WI38 (cell line): ENCODE measurements around the gene TGFBR3.

Experiments
- H3K4me3 ChIP-seq: 2 replicates; pipeline ENCODE4 v1.5.1; 2011; ENCODE audit warnings: low read depth, mild to moderate bottlenecking, control low read depth, low read length
- TF ChIP-seq, protein P1 (sequence below): IDR thresholded peaks from 2 replicates; pipeline ENCODE4 v1.5.1; 2012; ENCODE audit warnings: low read depth, mild to moderate bottlenecking, control low read depth, low read length

TGFBR3 gene

DNA sequence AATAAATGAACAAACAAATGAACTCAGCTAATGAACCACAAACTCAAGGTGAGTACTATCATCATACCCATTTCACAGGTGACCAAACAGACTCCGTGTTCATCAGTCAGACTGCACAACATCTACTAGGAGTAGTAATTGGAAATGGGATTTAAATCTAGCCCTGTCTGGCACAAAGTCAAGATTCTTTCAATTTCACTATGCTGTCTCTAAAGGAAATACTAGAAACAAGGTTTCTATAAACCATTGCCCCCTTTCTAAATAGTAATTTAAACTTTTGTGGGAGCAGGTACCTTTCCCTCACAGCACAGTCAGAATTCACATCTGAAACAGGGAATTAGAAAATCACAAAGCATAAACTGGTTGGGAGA is 160.3 kb downstream of the TGFBR3 start:
- H3K4me3 ChIP-seq: no peak overlapping the region
- TF ChIP-seq, protein P1, sequence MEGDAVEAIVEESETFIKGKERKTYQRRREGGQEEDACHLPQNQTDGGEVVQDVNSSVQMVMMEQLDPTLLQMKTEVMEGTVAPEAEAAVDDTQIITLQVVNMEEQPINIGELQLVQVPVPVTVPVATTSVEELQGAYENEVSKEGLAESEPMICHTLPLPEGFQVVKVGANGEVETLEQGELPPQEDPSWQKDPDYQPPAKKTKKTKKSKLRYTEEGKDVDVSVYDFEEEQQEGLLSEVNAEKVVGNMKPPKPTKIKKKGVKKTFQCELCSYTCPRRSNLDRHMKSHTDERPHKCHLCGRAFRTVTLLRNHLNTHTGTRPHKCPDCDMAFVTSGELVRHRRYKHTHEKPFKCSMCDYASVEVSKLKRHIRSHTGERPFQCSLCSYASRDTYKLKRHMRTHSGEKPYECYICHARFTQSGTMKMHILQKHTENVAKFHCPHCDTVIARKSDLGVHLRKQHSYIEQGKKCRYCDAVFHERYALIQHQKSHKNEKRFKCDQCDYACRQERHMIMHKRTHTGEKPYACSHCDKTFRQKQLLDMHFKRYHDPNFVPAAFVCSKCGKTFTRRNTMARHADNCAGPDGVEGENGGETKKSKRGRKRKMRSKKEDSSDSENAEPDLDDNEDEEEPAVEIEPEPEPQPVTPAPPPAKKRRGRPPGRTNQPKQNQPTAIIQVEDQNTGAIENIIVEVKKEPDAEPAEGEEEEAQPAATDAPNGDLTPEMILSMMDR: no peak

DNA sequence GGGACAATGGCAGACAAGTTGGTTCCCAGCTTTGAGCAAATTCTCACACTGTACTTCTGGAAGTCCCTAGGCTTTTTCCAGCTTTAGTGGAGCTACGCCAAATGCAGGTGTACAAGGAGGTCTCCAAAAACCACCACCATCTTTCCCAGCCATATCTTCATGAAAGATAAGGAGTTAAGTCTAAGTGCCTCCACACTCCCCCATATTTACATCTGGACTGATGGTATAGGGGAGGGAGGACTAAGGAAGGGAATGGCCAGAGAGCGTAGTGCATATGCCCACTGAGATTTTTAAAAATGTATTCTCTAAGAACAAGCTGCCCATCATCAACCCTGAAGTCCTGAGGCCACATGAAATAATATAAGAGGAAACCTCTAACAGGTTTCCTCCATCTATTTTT is 161.3 kb downstream of the TGFBR3 start:
- TF ChIP-seq, protein P1: no peak
- no peak overlapping the region for H3K4me3 ChIP-seq

DNA sequence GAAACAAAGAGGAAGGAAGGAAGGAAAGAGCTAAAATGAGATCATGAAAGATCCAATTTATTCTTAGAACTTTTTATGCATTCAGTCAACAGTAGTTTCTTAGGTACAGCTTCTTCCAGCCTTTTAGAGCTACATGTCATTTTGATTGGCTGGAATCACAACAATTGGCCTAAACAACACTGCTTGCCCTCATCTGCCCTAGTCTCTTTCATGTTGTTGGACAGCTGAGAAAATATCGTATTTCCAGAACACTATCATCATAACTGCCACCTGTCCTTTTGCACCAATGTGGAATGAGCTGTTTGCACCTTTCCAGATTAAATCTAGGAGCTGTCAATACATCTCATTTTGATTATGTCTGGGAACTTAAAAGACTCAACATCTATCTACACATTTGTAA is 161.7 kb downstream of the TGFBR3 start:
- TF ChIP-seq, protein P1: no peak
- H3K4me3 ChIP-seq: no peak overlapping the region

DNA sequence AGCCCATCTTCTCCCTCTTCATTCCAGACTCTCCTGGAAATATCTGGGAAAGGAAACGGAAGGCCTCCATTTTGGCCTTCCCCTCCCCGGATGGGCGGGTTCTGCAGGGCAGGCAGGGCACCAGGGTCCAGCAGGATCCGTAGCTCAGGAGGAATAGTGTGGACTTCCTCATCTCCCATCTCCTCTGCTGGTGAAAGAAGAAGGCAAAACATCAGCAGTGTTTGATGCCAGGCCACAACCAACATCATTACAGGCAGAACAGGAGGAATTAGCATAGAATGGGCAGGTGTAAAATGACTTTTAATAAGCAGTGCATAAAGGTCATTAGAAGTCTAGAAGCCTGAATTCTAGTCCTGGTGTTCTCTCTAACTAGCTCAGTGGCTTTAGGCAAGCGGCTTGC is 165.9 kb downstream of the TGFBR3 start:
- TF ChIP-seq, protein P1: no peak
- H3K4me3 ChIP-seq: no peak overlapping the region

DNA sequence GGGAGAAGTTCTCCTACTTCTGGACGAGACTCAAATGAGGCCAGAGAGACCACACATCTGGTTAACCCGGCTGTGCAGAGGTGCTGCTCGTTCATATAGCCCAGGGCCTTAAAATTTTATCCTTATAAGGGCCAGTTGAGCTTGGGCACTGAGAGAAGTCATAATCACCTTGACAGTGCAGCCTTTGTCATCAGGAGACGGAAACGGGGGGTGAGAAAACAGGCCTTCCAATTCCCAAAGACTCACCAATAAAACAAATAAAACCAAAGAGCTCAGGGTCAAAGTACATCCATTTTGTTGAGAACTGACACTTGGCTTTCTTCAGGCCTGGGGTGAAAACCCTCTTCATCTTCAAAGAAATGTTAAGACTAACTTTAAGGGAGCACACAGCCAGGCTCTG is 167.1 kb downstream of the TGFBR3 start:
- TF ChIP-seq, protein P1: no peak
- no peak overlapping the region for H3K4me3 ChIP-seq

DNA sequence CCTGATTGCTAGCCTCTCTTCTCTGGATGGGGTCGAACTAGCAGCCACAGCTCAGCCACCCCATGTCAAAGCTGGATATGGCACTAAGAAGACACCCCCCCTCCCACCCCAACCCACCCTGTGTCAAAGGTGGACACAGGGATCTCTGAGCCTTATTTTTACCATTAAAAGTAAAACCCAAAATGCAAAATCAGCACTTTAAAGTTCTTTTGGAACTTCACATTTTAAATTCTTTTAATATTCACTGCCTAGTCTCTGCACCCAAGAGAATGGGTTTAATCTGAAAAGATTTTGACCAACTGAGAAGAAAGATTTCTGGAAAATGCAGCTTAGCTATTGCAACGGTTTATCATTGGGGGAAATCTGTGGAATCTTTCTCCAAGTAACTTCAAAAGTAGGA is 167.6 kb downstream of the TGFBR3 start:
- TF ChIP-seq, protein P1: no peak
- H3K4me3 ChIP-seq: no peak overlapping the region

DNA sequence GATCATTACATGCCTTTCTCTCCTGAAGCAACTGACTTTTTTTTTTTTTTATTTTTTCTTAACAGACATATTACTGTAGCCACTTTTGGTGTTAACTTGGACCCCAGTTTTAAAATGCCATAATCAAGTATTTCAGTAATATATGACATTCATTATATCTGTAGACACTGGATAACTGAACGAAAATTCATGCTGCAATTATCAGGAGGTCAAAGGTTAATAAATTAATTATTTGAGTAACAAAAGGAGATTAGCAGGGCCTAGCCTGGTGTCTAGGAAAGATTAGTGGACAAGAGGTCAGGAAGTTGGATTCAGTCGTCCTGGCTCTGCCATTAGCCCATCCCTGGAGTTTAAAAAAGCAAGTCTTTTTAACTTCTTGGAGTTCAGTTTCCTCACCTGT is 168.1 kb downstream of the TGFBR3 start:
- TF ChIP-seq, protein P1: no peak

More for the DNA sequence above, 168.1 kb downstream of the TGFBR3 start:
- no peak overlapping the region for H3K4me3 ChIP-seq
